Body of pancreas (tissue), 4 donors: ENCODE results near the gene RNPEPL1. TPM values are rescaled to one million over a fixed set of nuclear protein-coding genes. Genes with fewer than 3 reads are reported as not detected.

Experiments used
- ATAC-seq: fragments of 150-250 bp; one replicate; pipeline ENCODE4 v1.9.1; 2016
- DNase-seq, 4 donors: peaks; one replicate each; pipeline ENCODE4 v3.0.0-alpha.2; 2019
- H3K27ac ChIP-seq, 4 donors: fragments of 200-600 bp; sonication (generic); 1 replicate in 3 of 4; 2 replicates in 1 of 4; pipeline versions ENCODE4 v1.5.1 to v1.6.1; 2016 to 2019; ENCODE audit warnings: mild to moderate bottlenecking in 1 of 4, mixed read lengths in 1 of 4, moderate library complexity in 1 of 4
- H3K27me3 ChIP-seq, 2 donors: fragments of 200-600 bp; sonication (generic); one replicate each; pipeline ENCODE4 v1.6.0; 2016; ENCODE audit warnings: mild to moderate bottlenecking in 1 of 2
- H3K36me3 ChIP-seq, 2 donors: fragments of 200-600 bp; sonication (generic); replicated peaks in 1 of 2; 2 replicates each; pipeline ENCODE4 v1.5.1; 2016; ENCODE audit warnings: low read depth in 2 of 2; ENCODE audit not compliant: insufficient read depth in 1 of 2
- H3K4me1 ChIP-seq: fragments of 200-600 bp; sonication (generic); one replicate; pipeline ENCODE4 v1.6.0; 2016
- H3K4me3 ChIP-seq, 2 donors: fragments of 200-600 bp; sonication (generic); 1 replicate in 1 of 2; 2 replicates in 1 of 2; pipeline ENCODE4 v1.5.1; 2016 to 2019
- H3K9me3 ChIP-seq, 3 donors: fragments of 200-600 bp; sonication (generic); 1 replicate in 2 of 3; 2 replicates in 1 of 3; pipeline ENCODE4 v1.5.1; 2016
- CTCF ChIP-seq, 7 experiments: fragments of 450-650 bp in 4 of 7; fragments of 200-600 bp in 3 of 7; sonication (generic) in 3 of 7; IDR thresholded peaks; one replicate each; pipeline ENCODE4 v1.5.1; 2016 to 2019; ENCODE audit warnings: antibody characterized with exemption in 7 of 7
- POLR2A ChIP-seq, 3 donors: fragments of 450-650 bp; IDR thresholded peaks; one replicate each; pipeline ENCODE4 v1.6.1; 2016; ENCODE audit warnings: antibody characterized with exemption in 3 of 3, mild to moderate bottlenecking in 2 of 3
- WGBS, 2 donors: methylation state at CpG; one replicate each; pipeline ENCODE4 v1.1.5; 2017; 5-methylcytosine and 5-hydroxymethylcytosine counted together
- intact Hi-C: fragments of 100-400 bp; cut with DNase I; formaldehyde crosslinking; loops from one replicate; pipeline ENCODE4 v1.15.1; 2023
- total RNA-seq, 2 donors: library from RNA; depleted of rRNA; stranded (reverse); fragments of >200 nt; gene quantifications; one replicate each; pipeline ENCODE4 v1.1.0, GENCODE V29; 2016

Gene RNPEPL1
- total RNA-seq, 2 donors from 2014 or later: 63.3 to 162 TPM

GRCh38 chr2:240563951-240564560 lies 4.2 kb upstream of the RNPEPL1 start:
- no peak for DNase-seq
- no peaks in the 10 kb centered on the region for H3K36me3 ChIP-seq
- no peaks in the 10 kb centered on the region for H3K9me3 ChIP-seq
- TF ChIP-seq CTCF (IDR thresholded peaks at IDR 0.05) (no peak), POLR2A (IDR thresholded peaks at IDR 0.05) (no peak)
- intact Hi-C loops: no loop called here
- ATAC-seq: no peak
- 85 to 86% methylated on average over 12 of the region's 12 CpGs for WGBS, 2 donors
- no peaks in the 10 kb centered on the region for H3K27me3 ChIP-seq
- peaks cover 59% of the 10 kb centered on the region for H3K4me1 ChIP-seq
- no peak overlapping the region for H3K27ac ChIP-seq
- H3K4me3 ChIP-seq: no peak overlapping the region

- no peak overlapping the region for H3K4me3 ChIP-seq
- WGBS, 2 donors: 74 to 82% methylated on average over 10 of the region's 10 CpGs
- peak overlapping the region; percentile 85 to 94 (median 93) for H3K27ac ChIP-seq
- no peak for DNase-seq
- peaks cover 57% of the 10 kb centered on the region for H3K4me1 ChIP-seq
- no peak for TF ChIP-seq CTCF (IDR thresholded peaks at IDR 0.05)
- TF ChIP-seq POLR2A (IDR thresholded peaks at IDR 0.05): no peak
- intact Hi-C loops: no loop called here
- no peaks in the 10 kb centered on the region for H3K9me3 ChIP-seq
- no peaks in the 10 kb centered on the region for H3K27me3 ChIP-seq
- ATAC-seq: no peak
- no peaks in the 10 kb centered on the region for H3K36me3 ChIP-seq
Observed at GRCh38 chr2:240564561-240565332, 3.5 kb upstream of the RNPEPL1 start.

GRCh38 chr2:240565333-240566202 lies 2.7 kb upstream of the RNPEPL1 start:
- peak; percentile 14 for ATAC-seq
- no peak for TF ChIP-seq CTCF (IDR thresholded peaks at IDR 0.05)
- peak in 2 of 3 donors; percentile 44 to 62 for TF ChIP-seq POLR2A (IDR thresholded peaks at IDR 0.05)
- no peak overlapping the region for H3K4me3 ChIP-seq
- H3K4me1 ChIP-seq: peaks cover 61% of the 10 kb centered on the region
- 36 to 38% methylated on average over 18 to 25 of the region's 26 CpGs for WGBS, 2 donors
- H3K9me3 ChIP-seq: no peaks in the 10 kb centered on the region
- H3K27me3 ChIP-seq: no peaks in the 10 kb centered on the region
- peak; percentile 74 to 89 (median 80) for DNase-seq
- H3K36me3 ChIP-seq: no peaks in the 10 kb centered on the region
- H3K27ac ChIP-seq: peak overlapping the region; percentile 85 to 94 (median 93)
- intact Hi-C loops: no loop called here

GRCh38 chr2:240566203-240567136 lies 1.8 kb upstream of the RNPEPL1 start:
- Histone ChIP-seq H3K9me3 (no peaks in the 10 kb centered on the region), H3K27me3 (no peaks in the 10 kb centered on the region), H3K4me1 (peaks cover 67% of the 10 kb centered on the region), H3K4me3 (no peak overlapping the region), H3K36me3 (no peaks in the 10 kb centered on the region), H3K27ac (peak overlapping the region; percentile 90 to 94 (median 93))
- intact Hi-C loops: no loop called here
- WGBS, 2 donors: 6 to 18% methylated on average over 6 to 36 of the region's 53 CpGs
- TF ChIP-seq CTCF (IDR thresholded peaks at IDR 0.05): peak; percentile 69 to 99 (median 78)
- peak; percentile 62 to 72 (median 66) for TF ChIP-seq POLR2A (IDR thresholded peaks at IDR 0.05)
- DNase-seq: peak; percentile 94 to 97 (median 96)
- ATAC-seq: peak; percentile 72
